ENCODE data around the gene PKD1L1. TPM values are rescaled to one million over a fixed set of nuclear protein-coding genes. Genes with fewer than 3 reads are reported as not detected.

Gene PKD1L1
- polyA plus RNA-seq, 1 donor from 2014 or later, result 2.0 TPM

GRCh38 chr7:47937065-47937687, 11.1 kb downstream of the PKD1L1 start:
- Histone ChIP-seq H3K9me2 (ENCODE audit: insufficient read depth, low read length) (no peaks in the 10 kb centered on the region), H3F3A (ENCODE audit: insufficient read depth, low read length, poor library complexity, severe bottlenecking) (no peaks in the 10 kb centered on the region), H3K27ac (ENCODE audit: low read length) (no peak overlapping the region), H3K79me2 (replicated peaks; ENCODE audit: insufficient read depth, low read length) (no peaks in the 10 kb centered on the region), H3K4me3 (ENCODE audit: low read length) (no peak overlapping the region), H3K9me3 (ENCODE audit: low read length) (no peaks in the 10 kb centered on the region), H3K4me2 (ENCODE audit: low read length) (no peak overlapping the region), H4K20me1 (ENCODE audit: insufficient read depth) (no peaks in the 10 kb centered on the region), H3K36me3 (ENCODE audit: insufficient read depth, low read length) (no peaks in the 10 kb centered on the region), H3K9ac (ENCODE audit: low read length) (no peak overlapping the region), H2AFZ (ENCODE audit: low read depth, low read length) (no peak overlapping the region), H3K27me3 (ENCODE audit: insufficient read depth, low read depth, low read length) (no peaks in the 10 kb centered on the region)
- TF ChIP-seq MXI1 (conservative IDR thresholded peaks at IDR 0.05; ENCODE audit: poor library complexity, severe bottlenecking) (no peak), POLR2AphosphoS5 (IDR thresholded peaks at IDR 0.05) (no peak), REST (IDR thresholded peaks at IDR 0.05; ENCODE audit: borderline replicate concordance) (no peak), TAF1 (IDR thresholded peaks at IDR 0.05; ENCODE audit: low read depth) (no peak), EZH2 (IDR thresholded peaks at IDR 0.05; ENCODE audit: borderline replicate concordance, insufficient read depth, low read length, poor library complexity, severe bottlenecking) (no peak), RAD21 (conservative IDR thresholded peaks at IDR 0.05) (no peak), EP300 (conservative IDR thresholded peaks at IDR 0.05; ENCODE audit: poor library complexity, severe bottlenecking) (no peak), SMC3 (conservative IDR thresholded peaks at IDR 0.05; ENCODE audit: poor library complexity) (no peak)

GRCh38 chr7:47936323-47936722, 11.9 kb downstream of the PKD1L1 start:
- Histone ChIP-seq H3K4me3 (ENCODE audit: low read length) (no peak overlapping the region), H3K9ac (ENCODE audit: low read length) (no peak overlapping the region), H3F3A (ENCODE audit: insufficient read depth, low read length, poor library complexity, severe bottlenecking) (no peaks in the 10 kb centered on the region), H3K27ac (ENCODE audit: low read length) (no peak overlapping the region), H2AFZ (ENCODE audit: low read depth, low read length) (no peak overlapping the region), H3K9me3 (ENCODE audit: low read length) (no peaks in the 10 kb centered on the region), H4K20me1 (ENCODE audit: insufficient read depth) (no peaks in the 10 kb centered on the region), H3K27me3 (ENCODE audit: insufficient read depth, low read depth, low read length) (no peaks in the 10 kb centered on the region), H3K9me2 (ENCODE audit: insufficient read depth, low read length) (no peaks in the 10 kb centered on the region), H3K79me2 (replicated peaks; ENCODE audit: insufficient read depth, low read length) (no peaks in the 10 kb centered on the region), H3K36me3 (ENCODE audit: insufficient read depth, low read length) (no peaks in the 10 kb centered on the region), H3K4me2 (ENCODE audit: low read length) (no peak overlapping the region)
- TF ChIP-seq POLR2AphosphoS5 (IDR thresholded peaks at IDR 0.05), result no peak
- TF ChIP-seq EP300 (conservative IDR thresholded peaks at IDR 0.05; ENCODE audit: poor library complexity, severe bottlenecking), result no peak
- no peak for TF ChIP-seq REST (IDR thresholded peaks at IDR 0.05; ENCODE audit: borderline replicate concordance)
- TF ChIP-seq EZH2 (IDR thresholded peaks at IDR 0.05; ENCODE audit: borderline replicate concordance, insufficient read depth, low read length, poor library complexity, severe bottlenecking), result no peak
- no peak for TF ChIP-seq SMC3 (conservative IDR thresholded peaks at IDR 0.05; ENCODE audit: poor library complexity)
- no peak for TF ChIP-seq CTCF (IDR thresholded peaks at IDR 0.05; ENCODE audit: poor library complexity, severe bottlenecking)
- no peak for TF ChIP-seq TAF1 (IDR thresholded peaks at IDR 0.05; ENCODE audit: low read depth)
- TF ChIP-seq MXI1 (conservative IDR thresholded peaks at IDR 0.05; ENCODE audit: poor library complexity, severe bottlenecking), result no peak
- no peak for TF ChIP-seq RAD21 (conservative IDR thresholded peaks at IDR 0.05)

Measured in neural cell (in vitro differentiated cells).